NCI-H1048 (cell line): ENCODE data around the gene NFIA.

Experiments
- DNase-seq: peaks from one replicate; lab custom pipeline; 2025; lab: John Stamatoyannopoulos, UW

The NFIA gene

DNA sequence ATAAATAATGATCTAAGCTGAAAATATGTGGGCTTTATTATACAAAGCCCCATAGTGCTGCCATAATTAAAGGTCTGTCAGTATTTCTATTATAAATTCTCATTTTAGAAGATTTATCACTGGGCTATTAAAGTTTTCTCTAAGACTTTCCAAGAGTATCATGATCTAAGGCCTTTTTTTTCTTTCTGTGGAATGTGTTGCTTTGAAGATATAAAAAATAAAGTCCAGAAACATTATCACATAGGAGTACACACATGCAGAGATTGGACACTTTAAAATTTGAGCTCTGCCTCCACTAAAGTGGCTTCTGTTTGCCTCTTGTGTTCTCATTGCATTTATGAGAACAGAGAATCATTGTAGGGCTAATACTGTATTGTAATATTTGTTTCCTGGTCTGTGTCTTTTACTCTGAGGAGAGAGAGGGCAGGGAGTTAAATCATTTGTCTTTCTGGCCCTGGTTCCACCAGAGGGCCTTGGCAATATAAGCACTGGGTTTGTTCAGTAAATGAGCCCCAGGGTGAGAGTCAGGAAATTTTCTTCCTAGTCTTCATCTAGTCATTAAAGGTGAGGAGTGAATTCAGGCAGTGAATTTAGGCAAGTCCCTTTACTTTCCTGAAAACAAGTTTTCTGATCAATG is 70.2 kb downstream of the NFIA start:
- DNase-seq, result no peak

DNA sequence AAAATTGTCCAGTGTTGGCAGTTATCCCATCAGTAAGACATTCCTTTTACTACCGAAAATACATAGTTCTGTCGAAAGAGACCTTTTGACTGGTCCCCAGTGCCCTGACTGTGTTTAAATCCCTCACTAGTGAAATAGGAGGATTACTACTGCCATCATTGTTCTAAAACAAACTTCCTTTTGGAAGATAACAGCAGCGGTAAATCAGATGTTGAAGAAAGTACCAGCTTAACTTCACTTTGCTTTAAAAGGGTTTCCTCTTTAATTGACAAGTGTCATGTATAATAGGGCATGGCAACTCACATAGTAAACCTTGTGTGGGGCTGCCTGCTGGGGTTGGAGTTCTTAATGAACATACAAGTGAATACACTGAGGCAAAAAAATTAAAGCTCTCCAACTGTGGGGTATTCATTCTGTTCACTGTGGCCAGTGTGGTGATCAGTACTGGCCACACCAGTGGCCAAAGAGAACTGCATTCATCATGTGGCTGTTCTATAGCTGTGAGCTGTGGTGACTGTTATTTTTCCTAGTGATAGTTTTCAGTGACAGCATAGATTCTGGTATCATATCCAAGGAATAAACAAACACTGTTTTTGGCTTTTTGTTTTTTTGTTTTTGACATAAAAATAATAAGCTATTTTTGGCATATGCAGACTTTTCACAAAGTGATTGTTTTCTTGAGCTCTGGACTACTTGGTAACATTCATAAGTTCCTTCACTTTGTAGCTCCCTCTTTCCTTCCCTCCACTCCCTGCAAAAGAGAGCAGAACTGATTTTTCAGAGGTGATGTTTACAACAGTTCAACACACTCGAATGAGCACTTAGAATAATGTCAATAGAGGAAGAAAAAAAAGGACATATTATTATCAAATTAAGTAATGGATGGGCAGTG is 74.5 kb downstream of the NFIA start:
- no peak for DNase-seq

DNA sequence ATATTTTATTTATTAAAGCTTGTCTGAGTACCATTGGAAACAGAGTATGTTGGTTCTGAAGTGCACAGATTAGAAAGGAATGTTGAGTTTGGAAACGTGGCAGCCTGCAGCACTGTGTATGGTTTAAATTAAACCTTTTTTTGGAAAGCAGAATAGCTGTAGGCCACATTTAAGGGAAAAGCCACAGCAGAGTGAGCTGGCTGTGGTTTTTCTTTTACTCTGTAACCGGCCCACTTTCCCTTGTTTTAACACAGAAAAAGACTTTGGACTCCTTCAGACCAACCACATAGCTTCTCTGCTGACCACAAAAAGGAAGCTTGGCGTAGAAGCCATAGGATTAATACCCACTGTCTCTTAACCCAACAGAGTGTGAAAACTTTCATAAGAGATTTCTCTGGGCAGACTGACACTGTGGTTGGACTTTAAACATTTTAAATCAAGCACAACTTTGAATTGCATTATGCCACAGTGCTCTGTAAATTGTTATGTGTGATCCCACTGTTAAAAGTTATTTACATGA is 75.2 kb downstream of the NFIA start:
- no peak for DNase-seq

DNA sequence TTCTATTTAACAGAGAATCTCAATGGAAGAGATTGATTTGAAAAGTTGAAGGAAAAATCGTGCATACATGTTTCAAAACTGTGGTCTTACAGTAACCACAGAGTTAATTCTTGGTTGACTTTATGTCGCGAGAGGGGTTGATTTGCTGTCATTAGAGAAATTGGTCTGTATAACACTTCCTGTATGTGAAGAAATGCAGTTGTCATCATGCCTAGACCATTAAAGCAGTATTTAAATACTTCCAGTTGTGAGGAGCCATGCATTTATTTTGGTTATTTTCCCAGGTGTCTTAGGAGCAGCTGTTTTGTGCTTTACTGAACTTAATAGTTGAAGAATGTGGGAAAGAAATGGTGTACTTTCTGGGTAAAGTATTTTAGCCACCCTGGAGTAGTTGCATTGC is 76.2 kb downstream of the NFIA start:
- DNase-seq, result no peak

DNA sequence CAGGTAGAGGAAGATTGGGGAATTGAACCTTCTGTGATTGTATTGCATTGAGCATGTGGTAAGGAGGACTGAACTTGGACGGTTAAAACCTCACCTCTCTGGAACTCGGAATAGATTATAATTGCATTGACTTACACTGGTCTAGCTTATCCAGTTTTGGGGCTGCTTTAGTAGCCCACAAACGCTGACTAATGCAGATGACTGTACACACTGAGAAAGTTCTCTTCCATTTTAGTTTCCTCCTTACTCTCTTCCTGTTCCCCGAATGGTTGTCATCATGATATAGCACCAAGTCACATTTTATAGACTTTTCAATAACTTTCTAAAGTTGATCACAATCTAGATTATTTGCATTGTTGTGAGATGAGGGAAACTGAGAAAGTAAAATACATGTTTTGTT is 78.2 kb downstream of the NFIA start:
- no peak for DNase-seq

DNA sequence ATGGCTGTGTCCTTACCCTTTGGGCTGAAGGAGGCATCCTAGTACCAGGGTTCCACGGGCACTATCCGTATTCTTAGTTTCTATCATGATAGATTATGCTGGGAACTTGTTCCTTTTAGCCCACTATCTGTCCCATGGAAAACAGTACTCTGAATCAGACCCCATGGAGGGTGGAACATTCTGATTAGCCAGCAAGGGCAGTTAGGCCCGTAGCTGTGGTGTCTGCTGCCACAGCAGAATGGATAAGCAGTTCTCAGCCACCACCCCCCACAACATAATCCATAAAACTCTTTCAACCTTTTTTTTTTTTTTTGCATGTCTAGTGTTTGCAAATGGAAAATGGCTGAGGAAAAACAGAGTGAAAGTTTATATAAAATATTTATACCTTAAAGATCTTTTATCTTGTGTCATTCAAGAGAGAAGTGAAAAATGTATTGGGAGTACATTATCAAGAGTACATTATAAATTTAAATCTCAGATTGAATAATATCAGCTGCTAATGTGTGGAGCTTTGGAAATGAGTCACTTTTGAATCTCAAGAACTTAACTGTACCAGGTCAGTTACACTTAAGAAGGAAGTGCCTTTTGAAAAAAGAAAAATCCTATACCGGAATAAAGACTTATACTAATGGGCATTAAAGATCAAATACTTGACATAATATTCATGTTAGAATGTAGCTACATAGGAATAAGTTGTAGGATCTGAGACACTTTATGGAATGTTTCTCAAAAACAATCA is 80.3 kb downstream of the NFIA start:
- no peak for DNase-seq

DNA sequence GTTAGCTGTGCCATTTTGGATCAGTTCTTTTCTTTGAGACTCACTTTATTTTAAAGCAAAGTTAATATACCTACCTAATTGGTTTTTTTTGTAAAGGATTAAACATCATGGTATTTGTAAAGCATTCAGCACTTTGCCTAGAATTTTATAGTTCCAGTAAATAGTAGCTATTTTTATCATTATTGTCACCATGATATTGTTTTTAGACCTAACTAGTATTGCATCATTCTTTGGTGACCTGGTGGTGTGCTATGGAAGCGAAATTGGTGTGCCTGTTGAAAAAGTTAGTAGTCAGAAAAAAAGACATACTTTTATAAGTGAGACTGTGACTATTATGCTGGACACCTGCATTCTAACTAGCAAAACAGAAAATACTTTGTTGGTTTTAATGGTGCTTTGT is 81.0 kb downstream of the NFIA start:
- no peak for DNase-seq

DNA sequence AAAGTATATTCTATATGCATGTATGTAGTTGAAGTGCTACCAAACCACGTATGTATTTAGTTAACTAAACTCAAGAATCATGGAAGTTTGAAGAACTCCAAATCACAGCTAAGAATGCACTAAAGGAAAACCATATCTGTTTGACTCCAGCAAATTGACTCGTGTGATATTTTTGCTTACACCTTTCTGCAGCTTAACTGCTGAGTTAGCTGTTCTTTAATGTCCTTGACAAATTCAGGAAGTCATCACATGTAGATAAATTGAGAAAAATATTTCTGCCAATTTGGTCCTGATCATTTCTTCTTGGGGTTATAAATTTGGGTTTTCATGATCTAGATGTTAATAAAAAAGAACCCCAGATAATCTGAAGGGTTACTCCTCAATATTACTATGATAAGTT is 83.0 kb downstream of the NFIA start:
- no peak for DNase-seq

DNA sequence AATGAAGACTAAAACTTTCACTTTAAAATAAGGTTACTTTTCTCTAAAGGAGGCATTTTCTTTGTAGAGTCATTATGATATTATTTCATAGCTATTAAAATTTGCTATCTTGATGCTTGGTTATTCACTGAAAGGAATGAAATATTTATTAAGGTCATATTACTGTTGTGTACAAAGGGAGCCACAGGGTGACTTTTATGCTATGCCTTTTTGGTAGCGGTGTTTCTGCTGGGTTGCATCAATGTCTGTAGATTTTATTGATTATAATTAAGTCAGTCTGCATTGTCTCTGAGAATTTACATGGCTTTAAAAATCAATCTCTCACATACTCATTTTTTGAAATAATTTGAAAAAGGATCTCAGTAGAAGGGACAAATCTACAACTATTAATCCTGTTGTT is 84.9 kb downstream of the NFIA start:
- no peak for DNase-seq

DNA sequence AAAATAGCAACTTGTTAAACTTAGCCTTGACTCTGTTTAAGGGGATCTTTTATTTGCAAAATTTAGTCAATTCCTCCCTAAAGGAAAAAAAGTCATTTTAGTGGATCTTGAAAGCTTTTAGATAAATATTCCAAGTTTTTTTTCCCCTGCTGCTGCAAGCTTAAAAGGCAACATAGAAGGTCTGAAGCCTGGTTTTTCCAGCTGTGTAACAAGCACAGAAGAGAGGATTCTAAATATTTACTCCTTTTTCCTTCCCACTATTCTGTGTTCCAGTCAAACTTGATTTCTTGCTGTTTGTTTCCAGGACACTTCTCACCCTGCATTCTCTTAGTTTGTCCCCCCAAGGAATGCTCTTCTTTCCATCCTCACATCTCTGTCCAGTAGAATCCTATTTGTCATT is 86.7 kb downstream of the NFIA start:
- DNase-seq, result no peak

DNA sequence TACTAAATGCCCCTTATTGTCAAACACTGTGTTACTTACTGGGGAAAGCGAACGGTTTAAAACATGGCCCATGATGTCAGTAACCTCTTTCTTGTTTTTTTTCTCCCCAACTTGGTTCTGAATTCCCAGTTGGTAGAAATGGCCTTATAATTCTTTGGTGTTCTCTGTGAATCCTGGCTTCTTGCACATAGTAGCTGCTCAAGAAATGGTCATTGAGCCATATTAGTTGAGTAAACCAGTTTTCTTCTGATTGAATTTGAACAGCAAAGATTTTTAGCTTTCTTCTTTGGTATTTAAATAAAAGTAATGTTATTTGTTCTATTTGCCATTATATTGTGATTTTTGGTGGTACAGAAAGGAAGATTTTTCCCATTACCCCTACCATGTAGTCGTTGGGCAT is 87.3 kb downstream of the NFIA start:
- DNase-seq, result no peak

DNA sequence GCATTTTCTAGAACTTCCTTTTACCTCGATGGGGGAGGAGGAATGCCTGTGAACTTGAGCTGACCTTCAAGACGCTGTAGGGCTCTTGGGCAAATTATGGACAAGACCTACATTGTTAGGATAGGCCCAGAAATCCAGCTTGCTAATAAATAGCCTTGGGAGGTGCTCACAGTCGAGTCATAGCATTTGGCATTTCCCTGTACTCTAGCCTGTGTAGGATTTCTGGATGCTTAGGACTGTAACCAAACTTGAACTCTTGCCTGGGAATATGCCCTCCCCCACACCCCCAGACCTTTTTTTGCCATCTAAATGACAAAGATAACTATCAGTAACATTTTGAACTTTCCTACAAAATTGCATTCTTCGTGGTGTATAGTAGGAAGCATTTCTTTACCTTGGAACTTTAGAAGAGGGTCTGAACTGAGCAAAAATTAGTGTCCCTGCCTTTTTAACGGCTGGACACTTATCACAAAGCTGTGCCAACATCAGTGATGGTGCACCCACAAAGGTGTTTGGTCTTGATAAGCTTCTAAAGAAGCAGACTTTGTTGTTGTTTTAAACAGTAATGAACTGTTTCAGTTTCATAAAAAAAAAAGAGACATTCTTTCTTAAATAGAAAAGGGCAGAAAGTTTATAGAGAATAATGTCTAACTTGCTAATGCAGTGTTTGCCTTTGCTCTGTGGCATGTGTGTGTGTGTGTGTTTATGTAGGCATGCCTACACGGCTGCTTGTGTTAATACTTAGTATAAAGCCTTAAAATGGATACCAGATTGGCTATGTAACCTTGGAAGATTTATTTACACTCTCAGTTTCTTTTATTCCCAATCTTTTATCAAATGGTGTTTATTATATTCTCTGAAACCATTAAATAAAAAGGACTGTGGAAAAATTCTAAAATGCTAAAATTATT is 88.2 kb downstream of the NFIA start:
- no peak for DNase-seq

DNA sequence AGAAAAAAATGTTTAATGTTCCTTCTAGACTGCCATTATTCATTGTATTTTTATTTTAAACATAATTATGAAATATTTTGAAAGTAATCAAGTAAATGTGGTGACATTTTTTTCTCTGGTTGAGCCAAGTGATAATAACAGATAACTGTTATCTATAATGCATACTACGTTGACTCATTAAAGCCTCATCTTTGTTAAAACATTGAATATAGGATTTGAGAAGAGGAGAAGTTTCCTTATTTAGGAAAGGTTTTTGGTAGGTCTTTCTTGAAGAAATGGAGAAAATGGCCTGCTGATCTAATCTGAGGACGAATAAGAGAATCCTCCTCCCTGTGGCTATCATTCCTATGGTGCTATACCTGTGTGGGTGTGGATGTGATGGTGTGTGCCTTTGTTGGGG is 89.0 kb downstream of the NFIA start:
- DNase-seq, result no peak

DNA sequence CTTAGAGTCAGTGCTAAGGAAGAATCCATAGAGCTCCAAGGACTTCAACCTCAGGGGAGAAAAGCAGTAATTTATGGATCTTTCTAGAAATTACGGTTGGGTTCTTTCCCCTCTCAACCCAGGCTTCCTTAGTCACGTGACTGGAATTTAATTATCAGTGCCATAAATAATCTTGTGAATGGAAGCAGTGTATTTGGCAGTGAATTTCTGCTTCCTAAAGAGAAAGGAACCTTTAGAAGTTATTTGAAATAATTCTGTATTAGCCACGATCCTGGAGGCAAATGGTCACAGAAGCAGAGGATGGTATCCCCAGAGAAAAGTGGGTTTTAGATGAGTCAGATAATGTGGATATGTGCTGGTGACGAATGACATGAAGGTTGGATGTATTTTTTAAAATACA is 89.6 kb downstream of the NFIA start:
- no peak for DNase-seq

DNA sequence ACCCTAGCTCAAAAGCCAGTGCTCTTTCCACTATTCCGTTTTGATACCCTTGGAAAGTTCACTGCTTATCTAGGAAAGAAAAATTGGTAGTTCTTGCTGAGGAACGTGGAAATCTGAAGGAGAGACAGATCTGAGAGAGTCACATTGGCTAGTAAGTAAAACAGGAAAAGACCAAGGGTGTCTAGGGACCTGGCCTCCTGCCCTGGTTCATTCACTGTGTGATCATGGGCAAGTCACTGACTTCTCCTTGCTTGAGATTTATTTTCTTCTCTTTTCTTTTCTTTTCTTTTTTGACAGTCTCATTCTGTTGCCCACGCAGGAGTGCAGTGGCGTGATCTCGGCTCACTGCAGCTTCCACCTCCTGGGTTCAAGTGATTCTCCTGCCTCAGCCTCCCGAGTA is 90.8 kb downstream of the NFIA start:
- no peak for DNase-seq

DNA sequence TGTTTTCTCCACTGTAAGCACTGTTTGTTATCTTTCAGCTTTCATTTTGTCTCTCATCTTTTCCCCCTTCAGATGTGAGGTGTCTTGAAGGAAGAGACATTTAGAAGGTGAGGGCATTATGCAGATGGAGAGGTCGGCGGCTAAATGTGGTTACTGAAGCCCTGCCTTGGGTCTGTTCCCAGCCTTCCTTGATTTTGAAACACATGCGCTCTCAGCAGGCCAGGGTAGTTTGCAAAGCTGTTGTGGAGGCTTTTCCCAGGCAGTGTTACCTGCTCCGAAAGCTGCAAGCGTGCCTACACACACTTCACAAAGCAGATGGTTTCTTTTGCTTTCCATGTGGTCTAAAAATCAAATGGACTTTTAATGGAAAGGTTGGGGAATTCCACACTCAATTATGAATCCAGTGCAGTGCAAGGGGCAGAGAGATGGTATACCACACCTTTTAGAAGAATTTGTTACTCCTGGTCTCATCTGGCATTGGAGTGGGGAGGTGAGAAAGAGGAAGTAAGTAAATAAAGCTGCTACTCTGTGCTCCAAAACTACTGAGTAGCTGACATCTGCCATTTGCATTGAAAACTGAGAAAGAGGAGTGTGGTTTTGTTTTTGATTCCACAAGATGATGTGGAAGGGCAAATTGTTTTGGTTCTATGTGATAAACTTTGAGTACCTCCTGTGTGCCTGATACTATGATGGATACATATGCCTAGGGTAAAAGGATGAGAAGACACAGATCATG is 91.9 kb downstream of the NFIA start:
- no peak for DNase-seq

DNA sequence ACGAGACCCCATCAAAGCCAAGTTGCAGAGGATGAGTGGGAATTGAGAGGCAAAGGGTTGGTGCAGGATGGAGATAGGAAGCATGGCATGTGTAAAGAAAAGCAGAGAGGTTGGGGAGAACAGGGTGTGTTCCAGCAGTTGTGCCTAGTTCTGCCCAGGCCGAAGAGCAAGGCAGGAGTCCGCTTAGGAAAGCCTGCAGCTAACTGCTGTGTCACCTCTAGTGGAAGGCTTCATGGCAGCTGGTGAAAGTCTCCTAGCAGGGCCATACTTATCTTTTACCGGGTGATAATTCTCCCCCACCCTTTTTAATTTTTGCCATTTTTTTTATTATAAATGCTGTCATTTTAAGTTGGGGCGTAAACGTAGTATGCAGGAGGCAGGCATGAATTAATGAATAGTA is 93.6 kb downstream of the NFIA start:
- no peak for DNase-seq

DNA sequence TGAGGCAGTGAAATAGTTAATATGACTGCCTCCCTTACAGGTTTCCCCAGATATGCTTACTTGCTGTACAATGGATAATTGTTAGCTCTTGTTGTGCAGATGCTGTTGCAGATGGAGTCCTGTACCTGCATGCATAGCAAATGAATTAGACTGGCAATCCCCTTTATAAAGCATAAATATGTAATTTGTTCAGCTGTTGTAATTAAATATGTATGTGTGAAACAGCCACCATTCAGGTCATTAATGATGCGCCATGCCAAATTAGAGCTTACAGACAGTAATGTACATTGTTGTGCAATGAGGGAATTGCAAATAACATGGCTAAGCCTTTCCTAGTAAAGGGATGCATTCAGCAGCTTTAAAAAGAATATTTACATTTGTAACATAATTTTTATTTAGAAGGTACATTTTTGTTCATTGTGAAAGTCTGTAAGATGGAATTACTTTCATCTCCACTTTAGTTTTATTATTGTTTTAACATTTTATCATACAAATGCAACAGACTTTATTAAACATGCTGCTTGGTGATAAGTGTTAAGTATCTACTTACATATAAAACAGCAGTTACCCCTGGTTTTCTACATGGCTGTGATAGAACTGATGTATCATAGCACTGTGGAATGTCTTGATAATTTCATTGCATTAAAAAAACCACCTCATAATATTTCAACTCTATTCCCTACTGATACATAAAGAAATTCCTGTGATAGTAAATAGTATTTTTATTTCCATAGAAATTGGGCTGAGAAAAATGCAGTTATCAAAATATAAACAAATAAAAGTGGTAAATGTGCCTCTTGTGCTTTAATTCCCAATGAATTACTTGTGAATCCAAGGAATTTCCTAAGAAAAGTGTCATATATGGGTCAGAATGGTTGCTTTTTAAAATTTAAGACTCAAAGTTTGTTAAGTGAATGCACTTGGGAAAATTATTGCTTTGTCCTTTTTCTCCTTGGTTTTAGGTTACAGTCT is 99.0 kb downstream of the NFIA start:
- no peak for DNase-seq

DNA sequence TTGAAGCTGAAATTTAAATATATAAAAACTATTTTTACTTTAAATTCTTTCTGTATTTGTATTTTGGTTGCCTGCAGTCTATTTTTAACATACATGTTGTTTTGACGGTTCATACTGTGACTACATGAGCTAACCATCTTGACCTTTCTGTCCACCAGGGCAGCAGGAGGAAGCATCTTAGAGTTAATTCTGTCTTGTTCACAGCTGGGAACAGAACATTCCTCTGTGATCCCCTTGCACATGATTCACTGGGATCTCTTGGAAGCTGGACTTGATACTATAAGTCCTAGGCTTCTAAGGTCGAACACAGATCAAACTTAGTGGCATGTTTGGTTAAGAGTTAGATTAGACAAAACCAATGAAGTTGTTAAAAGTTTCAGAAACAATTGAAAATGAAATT is 99.7 kb downstream of the NFIA start:
- DNase-seq, result no peak

DNA sequence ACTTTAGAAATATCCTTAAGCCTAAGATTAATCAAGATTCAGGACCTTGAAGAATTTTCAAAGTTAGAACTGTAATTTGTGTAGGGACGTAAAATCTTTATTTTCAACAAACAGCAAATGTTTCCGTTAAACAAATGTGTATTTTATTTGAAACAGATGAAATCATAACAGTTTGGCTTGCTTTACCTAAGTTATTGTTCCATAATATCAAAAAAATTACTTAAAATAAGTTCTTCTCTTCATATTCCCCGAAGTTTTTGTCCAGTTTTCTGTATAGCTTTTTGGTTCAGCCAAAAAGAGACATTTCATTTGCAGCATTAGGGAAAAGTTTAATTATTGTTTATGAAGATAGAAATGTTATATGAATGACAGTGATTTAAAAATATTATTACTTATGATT is 100.1 kb downstream of the NFIA start:
- no peak for DNase-seq
